H1 (cell line): ENCODE measurements around the gene NUPR1. TPM values are rescaled to one million over a fixed set of nuclear protein-coding genes. Genes with fewer than 3 reads are reported as not detected.

Experiments
- CHD1 ChIP-seq: IDR thresholded peaks from 2 replicates; pipeline ENCODE4 v1.6.1; 2012; ENCODE audit warnings: low read depth, low read length, improper control_type of control experiment
- CTCF ChIP-seq, 3 experiments: IDR thresholded peaks; 1 replicate in 2 of 3; 2 replicates in 1 of 3; pipeline versions ENCODE4 v1.5.1 to v1.6.1; 2011; ENCODE audit warnings: low read length in 3 of 3, mild to moderate bottlenecking in 3 of 3, inconsistent platforms in 2 of 3, low read depth in 1 of 3, moderate library complexity in 1 of 3; ENCODE audit not compliant: insufficient read depth in 1 of 3; ENCODE audit errors: control extremely low read depth in 1 of 3
- GABPA ChIP-seq: IDR thresholded peaks from 2 replicates; pipeline ENCODE4 v1.6.1; 2011; ENCODE audit warnings: mild to moderate bottlenecking, low read length, moderate library complexity, borderline replicate concordance; ENCODE audit not compliant: insufficient read depth
- JUN ChIP-seq: IDR thresholded peaks from 2 replicates; pipeline ENCODE4 v1.6.1; 2011; ENCODE audit warnings: low read depth, mild to moderate bottlenecking, improper control_type of control experiment, low read length
- MAFK ChIP-seq: IDR thresholded peaks from 2 replicates; pipeline ENCODE4 v1.6.1; 2012; ENCODE audit warnings: low read depth, mild to moderate bottlenecking, improper control_type of control experiment, low read length
- RNF2 ChIP-seq: fragments of 200-900, 300-1000 bp; sonication (generic); IDR thresholded peaks from 2 replicates; pipeline ENCODE4 v1.7.1; 2016; ENCODE audit warnings: borderline replicate concordance, low read depth, mild to moderate bottlenecking, antibody characterized with exemption, low read length; ENCODE audit not compliant: poor library complexity, severe bottlenecking; ENCODE audit errors: missing control alignments
- SUZ12 ChIP-seq: fragments of 200-600 bp; sonication (generic); IDR thresholded peaks from 2 replicates; pipeline ENCODE4 v1.6.1; 2012; ENCODE audit warnings: mild to moderate bottlenecking, inconsistent platforms, low read length, moderate library complexity, mixed read lengths
- TCF12 ChIP-seq: IDR thresholded peaks from 2 replicates; pipeline ENCODE4 v1.6.1; 2011; ENCODE audit warnings: low read depth, mild to moderate bottlenecking, low read length
- polyA plus RNA-seq, 7 experiments: library from polyadenylated mRNA; depleted of rRNA in 3 of 7; stranded (reverse) in 5 of 7; unstranded in 2 of 7; fragments of >200 nt in 5 of 7; fragments of 200-250 nt in 2 of 7; gene quantifications; 1 replicate in 5 of 7; 2 replicates in 1 of 7; 4 replicates in 1 of 7; pipeline versions ENCODE4 v1.2.1 to v1.2.3, GENCODE V29; 2011 to 2013; ENCODE audit warnings: missing spikeins in 2 of 7, mixed read lengths in 2 of 7
- total RNA-seq: library from RNA; stranded (reverse); fragmentation: NEBNext Ultra II Directional; extraction: Animal tissue kit (Norgen Biotek cat#: 25700); gene quantifications from 2 replicates; pipeline ENCODE4 v1.2.1, GENCODE V29; 2021

Gene NUPR1
- total and polyA plus RNA-seq, 2 of the 8 experiments (the other 6 are each of a cell fraction or from before 2014, with no cell fraction given), result 0.17 to 0.20 TPM

- TF ChIP-seq RNF2, result no peak
- no peak for TF ChIP-seq MAFK
- no peak for TF ChIP-seq JUN
- no peak for TF ChIP-seq GABPA
- TF ChIP-seq SUZ12, result no peak
- no peak for TF ChIP-seq TCF12
- TF ChIP-seq CHD1, result no peak
- TF ChIP-seq CTCF (IDR thresholded peaks at IDR 0.05; ENCODE audit: control extremely low read depth in 1 of 3, insufficient read depth in 1 of 3, low read depth in 1 of 3, low read length in 3 of 3), result no peak
- TF ChIP-seq, all 59 proteins: peak for 0
Measured at GRCh38 chr16:28498666-28499381, 40.0 kb downstream of the NUPR1 start (continued).
